Coronary artery (tissue), 2 donors: ENCODE measurements around the gene ANKRD36B.
A peak's percentile ranks its signal among the peaks of the same experiment; 100 is the strongest.
"Not testable (repeated sequence)": the region's sequence is repeated elsewhere in the genome, so short reads cannot be mapped to it uniquely, and the experiment has no call there.

Experiments used
- DNase-seq: peaks from one replicate; pipeline ENCODE4 v3.0.0-alpha.2; 2017; ENCODE audit warnings: low spot score
- H3K27ac ChIP-seq, 2 donors: fragments of 200-600 bp; sonication (generic); one replicate each; pipeline ENCODE4 v1.5.1; 2016 to 2019
- H3K4me3 ChIP-seq: fragments of 200-600 bp; sonication (generic); 2 replicates; pipeline ENCODE4 v1.5.1; 2016; ENCODE audit warnings: mild to moderate bottlenecking, moderate library complexity
- CTCF ChIP-seq: fragments of 200-600 bp; sonication (generic); IDR thresholded peaks from one replicate; pipeline ENCODE4 v1.5.1; 2019; ENCODE audit warnings: antibody characterized with exemption

The ANKRD36B gene

GRCh38 chr2:97589598-97590510 is at the start of gene ANKRD36B:
TSS of gene ANKRD36B (minus strand) at chr2:97589877. CDS start at chr2:97589685, 192 bp downstream.
- Histone ChIP-seq H3K4me3 (peak within 1 kb of the TSS; percentile 71), H3K27ac (peak within 1 kb of the TSS; percentile 61 to 90)
- peak; percentile 82 for DNase-seq

- not testable (repeated sequence) for DNase-seq, H3K4me3 ChIP-seq, H3K27ac ChIP-seq
Measured at GRCh38 chr2:97626049-97626430, 36.4 kb upstream of the ANKRD36B start.

DNA sequence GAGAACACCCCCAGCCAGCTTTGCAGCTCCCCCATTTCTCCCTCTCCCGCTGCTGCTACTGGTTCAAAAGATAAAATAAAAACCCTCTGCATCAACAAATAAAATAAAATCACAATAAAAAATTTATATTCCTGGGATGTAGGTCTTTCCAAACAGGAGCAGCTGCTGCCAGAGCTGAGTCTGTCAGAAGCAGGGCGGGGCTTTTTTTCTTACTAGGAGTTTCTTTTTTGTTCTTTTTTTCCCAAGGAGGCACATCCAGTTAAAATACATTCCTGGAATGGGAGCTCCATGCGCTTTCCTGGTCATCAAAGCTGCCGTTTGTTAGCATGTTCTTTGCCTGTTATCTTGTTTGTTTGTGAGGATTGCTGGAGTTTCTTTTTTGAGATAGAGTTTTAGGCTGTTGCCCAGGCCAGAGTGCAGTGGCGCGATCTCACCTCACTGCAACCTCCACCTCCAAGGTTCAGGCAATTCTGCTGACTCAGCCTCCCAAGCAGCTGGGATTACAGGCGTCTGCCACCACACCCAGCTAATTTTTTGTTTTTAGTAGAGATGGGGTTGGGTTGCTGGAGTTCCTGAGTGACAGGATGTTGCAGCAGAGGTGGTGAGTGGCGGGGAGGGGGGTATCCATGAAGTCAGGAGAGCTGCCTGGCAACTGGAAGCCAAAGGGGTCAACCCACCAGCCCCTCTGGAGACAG is 35.8 kb upstream of the ANKRD36B start:
- not testable (repeated sequence) for DNase-seq

DNA sequence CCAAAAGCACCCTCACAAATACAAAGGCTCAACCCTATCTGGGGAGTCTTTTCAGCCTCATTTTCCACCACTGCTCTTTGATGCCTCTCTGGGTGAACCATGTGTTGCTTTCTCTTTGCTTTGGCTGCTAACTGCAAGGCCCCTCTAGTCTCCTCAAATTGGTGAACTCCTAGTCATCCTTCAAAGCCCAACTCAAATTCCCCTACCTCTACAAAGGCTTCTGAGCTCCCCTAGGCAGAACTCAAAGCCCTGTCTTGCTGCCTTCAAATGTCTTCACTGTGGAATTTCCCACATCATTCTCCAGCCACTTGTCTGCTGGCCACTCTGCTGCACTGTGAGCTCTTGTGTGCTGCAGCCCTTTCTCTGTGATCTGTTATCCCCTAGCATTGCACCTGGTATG is 33.3 kb upstream of the ANKRD36B start:
- H3K27ac ChIP-seq, DNase-seq, H3K4me3 ChIP-seq: not testable (repeated sequence)

More for the DNA sequence above, 35.8 kb upstream of the ANKRD36B start:
- H3K4me3 ChIP-seq, H3K27ac ChIP-seq: not testable (repeated sequence)

- not testable (repeated sequence) for H3K27ac ChIP-seq, H3K4me3 ChIP-seq, DNase-seq
Measured at GRCh38 chr2:97620492-97620891, 30.8 kb upstream of the ANKRD36B start.

DNA sequence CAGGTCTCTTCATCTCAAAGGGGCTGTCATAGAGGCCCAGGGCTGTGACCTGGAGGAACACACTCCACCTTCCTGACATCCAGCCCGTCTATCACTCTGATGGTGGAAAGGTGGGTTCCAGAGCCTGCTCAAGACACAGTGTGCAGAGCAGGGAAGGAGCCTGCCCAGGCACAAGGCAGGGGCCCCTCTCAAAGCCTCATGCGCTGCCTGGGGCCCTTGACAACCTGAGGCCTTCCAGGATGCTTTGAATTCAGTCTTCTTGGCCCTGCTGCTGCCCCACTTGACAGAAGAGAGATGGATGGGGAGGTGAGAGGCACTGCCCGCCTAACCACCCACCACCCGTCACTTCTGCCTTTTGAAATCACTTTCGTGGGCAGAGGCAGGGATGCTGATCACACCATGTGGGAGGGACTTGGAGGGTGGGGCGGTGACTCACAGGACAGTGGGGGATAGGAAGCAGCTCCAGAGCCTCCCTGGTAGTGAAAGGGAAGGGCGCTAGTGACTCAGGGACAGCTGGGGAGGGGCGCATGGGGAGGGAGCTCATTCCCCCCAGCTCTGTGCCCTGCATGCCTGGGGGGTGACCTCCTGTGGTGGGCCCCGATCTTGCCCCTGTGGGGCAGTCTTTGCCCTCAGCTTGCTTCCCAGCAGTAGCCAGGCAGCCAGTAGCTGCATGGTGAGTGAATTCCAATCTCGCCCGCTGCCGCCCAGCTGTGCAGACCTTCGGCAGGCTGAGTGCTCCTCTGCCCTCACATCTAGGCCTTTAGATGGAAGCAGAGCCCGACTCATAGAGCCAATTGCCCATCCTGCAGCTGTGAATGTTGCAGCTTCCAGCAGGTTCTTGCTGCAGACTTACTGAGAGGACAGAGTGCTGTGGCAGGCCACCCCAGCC is 29.5 kb upstream of the ANKRD36B start:
- DNase-seq, H3K27ac ChIP-seq, H3K4me3 ChIP-seq: not testable (repeated sequence)

- no peak for DNase-seq
- no peak for TF ChIP-seq CTCF
- no peak overlapping the region for H3K4me3 ChIP-seq
- no peak overlapping the region for H3K27ac ChIP-seq
Measured at GRCh38 chr2:97617911-97618310, 28.2 kb upstream of the ANKRD36B start.

DNA sequence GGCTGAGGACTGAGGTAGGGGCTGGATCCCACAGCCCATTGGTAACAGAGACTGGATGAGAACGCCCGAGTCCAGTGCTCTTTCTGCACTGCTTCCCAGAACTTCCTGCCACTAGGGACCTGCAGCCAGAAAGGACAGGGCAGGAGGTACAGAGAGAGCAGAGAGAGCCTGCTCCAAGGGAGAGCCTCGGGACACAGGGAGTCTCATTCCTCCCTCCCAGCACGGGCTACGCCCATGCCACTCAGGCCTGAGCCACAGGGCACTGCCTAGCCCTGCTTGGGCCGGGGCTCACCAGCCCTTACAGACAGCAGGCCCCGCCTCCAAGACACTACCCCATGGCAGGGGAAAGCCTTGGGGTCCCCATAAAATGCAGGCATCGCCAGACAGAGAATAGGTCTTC is 26.1 kb upstream of the ANKRD36B start:
- DNase-seq, H3K4me3 ChIP-seq, H3K27ac ChIP-seq: not testable (repeated sequence)

DNA sequence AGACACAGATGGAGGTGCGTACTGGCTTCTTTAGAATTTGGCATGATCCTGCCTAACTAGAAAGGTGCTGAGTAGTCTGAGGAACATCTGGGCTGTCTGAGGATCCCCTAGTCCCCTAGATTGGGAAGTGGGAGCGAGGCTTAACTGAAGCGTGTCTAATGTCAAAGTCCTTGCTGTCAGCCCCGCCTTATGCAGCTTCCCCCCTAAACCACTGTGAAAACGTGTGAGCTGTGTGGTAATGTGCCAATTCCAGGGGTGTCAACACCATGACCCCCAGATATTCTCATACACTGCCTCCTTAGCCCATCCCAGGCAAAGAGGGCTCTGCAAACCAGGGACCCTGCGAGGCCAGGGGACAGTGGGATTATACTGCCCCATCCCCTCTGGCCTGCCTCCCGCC is 22.2 kb upstream of the ANKRD36B start:
- not testable (repeated sequence) for H3K27ac ChIP-seq, H3K4me3 ChIP-seq, DNase-seq

- H3K27ac ChIP-seq, H3K4me3 ChIP-seq, DNase-seq: not testable (repeated sequence)
Measured at GRCh38 chr2:97608745-97609144, 19.1 kb upstream of the ANKRD36B start.

DNA sequence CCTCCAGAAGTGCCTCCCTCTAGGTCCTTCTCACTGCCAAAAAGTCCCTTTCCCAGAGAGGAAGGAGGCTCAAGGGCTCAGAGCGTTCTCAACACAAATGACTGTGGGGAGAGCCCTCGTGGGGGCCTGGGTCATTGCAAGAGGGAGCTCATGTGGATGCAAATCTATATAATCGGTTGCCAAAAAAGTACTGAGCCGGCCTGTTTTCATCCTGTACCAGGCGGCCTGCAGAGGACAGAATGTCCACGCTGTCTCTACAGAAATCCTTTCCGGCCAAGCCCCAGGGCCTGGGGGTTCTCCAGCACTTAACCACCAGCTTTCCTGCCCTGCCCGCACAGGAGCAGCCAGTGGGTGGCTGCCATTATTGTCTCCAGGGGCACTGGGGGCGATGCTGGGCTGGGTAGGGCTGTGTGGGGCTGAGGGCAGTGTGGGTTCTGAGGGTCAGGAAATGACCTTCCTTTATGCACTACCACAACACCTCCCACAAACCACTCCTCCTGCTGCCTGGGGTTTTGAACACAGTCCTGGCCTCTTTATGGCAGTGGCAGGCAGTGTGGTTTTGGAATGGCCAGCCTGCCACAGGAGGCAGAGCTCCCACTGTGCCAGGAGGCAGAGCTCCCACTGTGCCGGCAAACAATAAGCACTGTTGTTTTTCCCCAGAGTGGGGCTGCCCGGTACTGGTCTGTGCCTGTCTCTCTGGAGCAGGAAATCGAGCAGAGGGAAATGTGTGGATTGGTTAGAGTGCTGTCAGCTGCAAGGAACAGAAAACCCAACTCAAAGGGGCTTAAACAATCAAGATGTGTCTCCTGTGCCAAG is 16.1 kb upstream of the ANKRD36B start:
- not testable (repeated sequence) for DNase-seq, H3K27ac ChIP-seq, H3K4me3 ChIP-seq

DNA sequence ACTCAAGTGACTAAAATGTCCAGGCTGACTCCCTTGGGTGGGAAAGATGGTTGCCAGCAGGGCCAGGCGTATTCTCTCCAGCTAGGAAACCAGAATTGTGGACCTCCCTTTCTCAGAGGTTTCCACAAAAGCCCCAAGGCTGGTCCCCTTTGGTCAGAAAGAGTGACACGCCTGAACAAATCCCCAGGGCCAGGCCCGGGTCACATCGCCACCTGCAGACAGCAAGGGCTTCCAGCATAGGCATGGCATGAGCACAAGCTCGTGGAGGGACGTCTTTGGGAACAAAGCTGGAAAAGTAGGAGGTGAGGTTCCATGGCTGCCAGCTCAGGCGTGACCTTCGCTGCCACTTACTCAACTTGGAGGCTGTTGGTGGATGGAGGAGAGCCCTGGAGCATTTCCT is 15.4 kb upstream of the ANKRD36B start:
- not testable (repeated sequence) for H3K27ac ChIP-seq, H3K4me3 ChIP-seq

DNA sequence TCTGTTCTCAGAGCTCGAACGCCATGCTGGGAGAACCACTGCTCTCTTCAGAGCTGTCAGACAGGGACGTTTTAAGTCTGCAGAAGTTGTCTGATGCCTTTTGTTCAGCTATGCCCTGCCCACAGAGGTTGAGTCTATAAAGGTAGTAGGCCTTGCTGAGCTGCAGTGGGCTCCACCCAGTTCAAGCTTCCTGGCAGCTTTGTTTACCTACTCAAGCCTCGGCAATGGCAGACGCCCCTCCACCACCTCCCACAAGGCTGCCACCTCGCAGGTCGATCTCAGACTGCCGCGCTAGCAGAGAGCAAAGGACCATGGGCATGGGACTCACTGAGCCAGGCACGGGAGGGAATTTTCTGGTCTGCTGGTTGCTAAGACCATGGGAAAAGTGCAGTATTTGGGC is 11.9 kb upstream of the ANKRD36B start:
- H3K27ac ChIP-seq, DNase-seq, H3K4me3 ChIP-seq: not testable (repeated sequence)

More for the DNA sequence above, 15.4 kb upstream of the ANKRD36B start:
- not testable (repeated sequence) for DNase-seq

GRCh38 chr2:97596180-97596579 is 6.5 kb upstream of the ANKRD36B start:
- DNase-seq, H3K27ac ChIP-seq, H3K4me3 ChIP-seq: not testable (repeated sequence)

DNA sequence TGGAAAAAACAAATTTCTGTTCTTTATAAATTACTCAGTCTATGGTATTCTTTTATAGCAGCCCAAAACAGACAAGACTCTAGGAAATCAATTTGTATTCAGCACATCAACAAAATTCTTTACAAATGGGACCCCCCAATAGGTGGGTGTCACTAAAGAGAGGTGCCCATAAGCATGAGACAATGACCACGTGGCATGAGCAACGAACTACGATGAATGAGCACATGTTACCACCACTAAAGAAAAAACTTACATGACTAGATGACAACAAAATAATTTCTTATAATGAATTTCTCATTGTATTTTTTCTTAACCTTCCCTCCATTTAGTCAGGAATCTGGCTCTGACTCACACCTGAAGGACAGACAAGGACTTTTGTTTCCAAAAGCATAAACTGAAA is 3.8 kb upstream of the ANKRD36B start:
- H3K27ac ChIP-seq, DNase-seq, H3K4me3 ChIP-seq: not testable (repeated sequence)
